ENCODE results near the gene SLC37A2.

DNA sequence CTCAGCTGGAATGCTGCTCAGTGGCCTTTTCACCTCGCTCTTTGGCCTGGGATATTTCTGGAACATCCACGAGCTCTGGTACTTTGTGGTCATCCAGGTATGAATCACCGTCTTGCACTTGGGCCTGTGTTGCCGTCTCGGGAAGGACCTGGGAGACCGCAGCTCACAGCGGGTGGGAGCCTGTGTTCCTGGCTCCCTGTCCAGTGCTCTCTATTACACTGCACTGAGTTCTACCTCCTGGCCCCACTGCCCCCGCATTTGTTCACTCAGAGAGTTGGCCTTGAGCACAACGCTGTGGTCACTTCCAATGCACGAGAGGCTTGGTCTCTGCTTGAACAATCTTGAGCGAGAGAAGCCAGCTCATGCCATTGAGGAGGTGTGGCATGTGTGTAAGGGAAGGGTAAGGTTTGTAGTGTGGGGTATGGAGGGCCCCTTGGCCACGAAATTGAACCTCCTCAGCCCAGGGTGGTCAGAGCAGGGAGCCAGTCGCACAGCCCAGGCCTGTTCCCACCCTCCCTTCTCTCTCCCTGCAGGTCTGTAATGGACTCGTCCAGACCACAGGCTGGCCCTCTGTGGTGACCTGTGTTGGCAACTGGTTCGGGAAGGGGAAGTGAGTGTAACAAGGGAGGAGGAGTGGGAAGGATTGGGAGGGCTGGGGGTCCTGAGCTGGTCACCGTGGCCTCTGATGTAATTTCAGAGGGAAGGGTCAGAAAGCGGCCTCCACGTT lies 16.2 kb downstream of the SLC37A2 start:
- TF ChIP-seq, protein P1, sequence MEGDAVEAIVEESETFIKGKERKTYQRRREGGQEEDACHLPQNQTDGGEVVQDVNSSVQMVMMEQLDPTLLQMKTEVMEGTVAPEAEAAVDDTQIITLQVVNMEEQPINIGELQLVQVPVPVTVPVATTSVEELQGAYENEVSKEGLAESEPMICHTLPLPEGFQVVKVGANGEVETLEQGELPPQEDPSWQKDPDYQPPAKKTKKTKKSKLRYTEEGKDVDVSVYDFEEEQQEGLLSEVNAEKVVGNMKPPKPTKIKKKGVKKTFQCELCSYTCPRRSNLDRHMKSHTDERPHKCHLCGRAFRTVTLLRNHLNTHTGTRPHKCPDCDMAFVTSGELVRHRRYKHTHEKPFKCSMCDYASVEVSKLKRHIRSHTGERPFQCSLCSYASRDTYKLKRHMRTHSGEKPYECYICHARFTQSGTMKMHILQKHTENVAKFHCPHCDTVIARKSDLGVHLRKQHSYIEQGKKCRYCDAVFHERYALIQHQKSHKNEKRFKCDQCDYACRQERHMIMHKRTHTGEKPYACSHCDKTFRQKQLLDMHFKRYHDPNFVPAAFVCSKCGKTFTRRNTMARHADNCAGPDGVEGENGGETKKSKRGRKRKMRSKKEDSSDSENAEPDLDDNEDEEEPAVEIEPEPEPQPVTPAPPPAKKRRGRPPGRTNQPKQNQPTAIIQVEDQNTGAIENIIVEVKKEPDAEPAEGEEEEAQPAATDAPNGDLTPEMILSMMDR (IDR thresholded peaks at IDR 0.05; ENCODE audit: low read length): no peak
- TF ChIP-seq EZH2 (IDR thresholded peaks at IDR 0.05; ENCODE audit: borderline replicate concordance, low read length): no peak

All from OCI-LY1 (cell line).